LNCaP clone FGC (cell line): ENCODE data around the gene ACP7.
"Not testable (repeated sequence)": the region's sequence is repeated elsewhere in the genome, so short reads cannot be mapped to it uniquely, and the experiment has no call there.

Source experiments
- DNase-seq: peaks from one replicate; pipeline ENCODE4 v3.0.0-alpha.2; 2011; ENCODE audit warnings: low read depth
- H3K4me3 ChIP-seq: 2 replicates; pipeline ENCODE4 v1.5.1; 2011; ENCODE audit warnings: mild to moderate bottlenecking, low read depth, low read length, control low read depth
- TF ChIP-seq, protein P1 (sequence below): IDR thresholded peaks from 2 replicates; pipeline ENCODE4 v1.5.1; 2012; ENCODE audit warnings: mild to moderate bottlenecking; ENCODE audit not compliant: control insufficient read depth, insufficient read depth; ENCODE audit errors: extremely low read depth

The ACP7 gene

DNA sequence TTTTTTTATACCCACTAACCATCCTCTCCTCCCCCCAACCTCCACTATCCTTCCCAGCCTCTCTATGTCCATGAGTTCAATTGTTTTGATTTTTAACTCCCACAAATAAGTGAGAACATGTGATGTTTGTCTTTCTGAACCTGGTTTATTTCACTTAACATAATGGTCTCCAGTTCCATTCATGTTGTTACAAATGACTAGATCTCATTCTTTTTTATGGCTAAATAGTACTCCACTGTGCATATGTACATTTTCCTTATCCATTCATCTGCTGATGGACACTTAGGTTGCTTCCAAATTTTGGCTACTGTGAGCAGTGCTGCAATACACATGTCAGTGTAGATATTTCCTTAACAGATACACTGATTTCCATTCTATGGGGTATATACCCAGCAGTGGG is 24.9 kb upstream of the ACP7 start:
- TF ChIP-seq, protein P1, sequence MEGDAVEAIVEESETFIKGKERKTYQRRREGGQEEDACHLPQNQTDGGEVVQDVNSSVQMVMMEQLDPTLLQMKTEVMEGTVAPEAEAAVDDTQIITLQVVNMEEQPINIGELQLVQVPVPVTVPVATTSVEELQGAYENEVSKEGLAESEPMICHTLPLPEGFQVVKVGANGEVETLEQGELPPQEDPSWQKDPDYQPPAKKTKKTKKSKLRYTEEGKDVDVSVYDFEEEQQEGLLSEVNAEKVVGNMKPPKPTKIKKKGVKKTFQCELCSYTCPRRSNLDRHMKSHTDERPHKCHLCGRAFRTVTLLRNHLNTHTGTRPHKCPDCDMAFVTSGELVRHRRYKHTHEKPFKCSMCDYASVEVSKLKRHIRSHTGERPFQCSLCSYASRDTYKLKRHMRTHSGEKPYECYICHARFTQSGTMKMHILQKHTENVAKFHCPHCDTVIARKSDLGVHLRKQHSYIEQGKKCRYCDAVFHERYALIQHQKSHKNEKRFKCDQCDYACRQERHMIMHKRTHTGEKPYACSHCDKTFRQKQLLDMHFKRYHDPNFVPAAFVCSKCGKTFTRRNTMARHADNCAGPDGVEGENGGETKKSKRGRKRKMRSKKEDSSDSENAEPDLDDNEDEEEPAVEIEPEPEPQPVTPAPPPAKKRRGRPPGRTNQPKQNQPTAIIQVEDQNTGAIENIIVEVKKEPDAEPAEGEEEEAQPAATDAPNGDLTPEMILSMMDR, result no peak
- DNase-seq, result no peak
- no peak overlapping the region for H3K4me3 ChIP-seq

DNA sequence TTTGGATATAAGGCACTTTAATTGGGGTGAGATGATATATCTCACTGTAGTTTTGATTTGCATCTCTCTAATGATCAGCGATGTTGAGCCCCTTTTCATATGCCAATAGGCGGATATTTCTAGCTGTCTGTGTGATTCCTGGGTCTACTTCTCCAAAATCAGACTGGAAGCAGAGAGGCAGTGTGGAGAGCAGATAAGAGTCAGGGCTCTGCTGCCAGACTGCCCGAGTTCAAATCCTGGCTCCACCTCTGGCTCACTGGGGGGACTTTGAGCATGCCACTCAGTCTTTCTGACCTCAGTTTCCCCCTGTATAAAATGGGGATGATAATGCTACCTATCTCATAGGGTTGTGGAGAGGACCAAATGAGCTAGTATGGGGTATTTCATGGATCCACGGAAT is 24.0 kb upstream of the ACP7 start:
- TF ChIP-seq, protein P1, result no peak
- no peak overlapping the region for H3K4me3 ChIP-seq
- no peak for DNase-seq

DNA sequence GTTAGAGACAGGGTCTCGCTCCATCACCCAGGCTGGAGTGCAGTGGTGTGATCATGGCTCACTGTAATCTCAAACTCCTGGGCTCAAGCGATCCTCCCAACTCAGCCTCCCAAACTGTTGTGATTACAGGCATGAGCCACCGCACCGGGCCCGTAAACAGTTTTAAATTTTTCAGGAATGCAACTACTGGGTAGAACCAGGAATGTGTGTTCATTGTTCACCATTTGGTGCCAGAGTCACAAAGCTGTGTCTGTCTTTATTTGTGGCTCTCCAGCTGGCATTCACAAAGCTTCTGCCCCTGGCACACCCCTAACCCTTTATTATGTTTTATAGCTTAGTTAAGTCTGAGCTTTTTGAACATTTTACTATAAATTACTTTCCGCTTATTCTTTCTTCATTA is 19.8 kb upstream of the ACP7 start:
- no peak overlapping the region for H3K4me3 ChIP-seq
- TF ChIP-seq, protein P1, result no peak
- DNase-seq, result no peak

DNA sequence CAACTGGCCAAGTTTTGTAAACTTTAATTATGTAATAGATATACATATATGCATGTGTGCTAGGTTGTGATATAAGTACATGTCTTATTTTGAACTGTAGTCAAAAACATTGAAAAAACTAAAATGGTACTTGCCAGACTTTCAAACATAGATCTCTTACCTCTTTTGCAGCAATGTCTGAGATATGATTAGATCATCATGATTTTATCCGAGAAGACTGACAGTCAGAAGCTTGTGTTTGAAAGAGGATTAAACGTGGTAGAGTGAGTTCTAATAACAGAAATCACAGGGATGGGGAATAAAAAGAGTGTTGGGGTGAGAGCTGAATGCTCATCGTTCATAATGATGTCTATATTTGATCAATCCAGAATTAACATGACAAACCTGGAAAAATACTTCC is 18.2 kb upstream of the ACP7 start:
- no peak for DNase-seq
- no peak overlapping the region for H3K4me3 ChIP-seq
- TF ChIP-seq, protein P1, result no peak

DNA sequence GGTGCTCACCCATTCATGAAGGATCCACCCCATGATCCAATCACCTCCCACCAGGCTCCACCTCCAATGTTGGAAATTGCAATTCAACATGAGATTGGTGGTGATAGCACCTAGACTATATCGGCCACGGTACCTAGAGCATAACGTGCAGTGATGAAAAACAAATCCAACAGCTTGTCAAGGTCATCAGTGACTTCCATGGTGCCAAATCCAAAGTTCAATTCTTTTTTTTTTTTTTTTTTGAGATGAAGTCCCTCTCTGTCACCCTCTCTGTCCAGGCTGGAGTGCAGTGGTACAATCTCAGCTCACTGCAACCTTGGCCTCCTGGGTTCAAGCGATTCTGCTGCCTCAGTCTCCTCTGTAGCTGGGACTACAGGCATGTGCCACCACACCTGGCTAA is 17.1 kb upstream of the ACP7 start:
- H3K4me3 ChIP-seq, result no peak overlapping the region
- TF ChIP-seq, protein P1, result no peak
- DNase-seq, result no peak

DNA sequence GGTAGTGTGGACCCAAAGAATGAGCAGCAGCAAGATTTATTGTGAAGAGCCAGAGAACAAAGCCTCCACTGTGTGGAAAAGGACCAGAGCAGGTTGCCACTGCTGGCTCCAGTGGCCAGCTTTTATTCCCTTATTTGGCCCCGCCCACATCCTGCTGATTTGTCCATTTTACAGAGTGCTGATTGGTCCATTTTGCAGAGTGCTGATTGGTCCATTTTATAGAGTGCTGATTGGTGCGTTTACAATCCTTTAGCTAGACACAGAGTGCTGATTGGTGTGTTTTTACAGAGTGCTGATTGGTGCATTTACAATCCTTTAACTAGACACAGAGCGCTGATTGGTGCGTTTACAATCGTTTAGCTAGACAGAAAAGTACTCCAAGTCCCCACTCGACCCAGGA is 15.9 kb upstream of the ACP7 start:
- not testable (repeated sequence) for DNase-seq, H3K4me3 ChIP-seq

DNA sequence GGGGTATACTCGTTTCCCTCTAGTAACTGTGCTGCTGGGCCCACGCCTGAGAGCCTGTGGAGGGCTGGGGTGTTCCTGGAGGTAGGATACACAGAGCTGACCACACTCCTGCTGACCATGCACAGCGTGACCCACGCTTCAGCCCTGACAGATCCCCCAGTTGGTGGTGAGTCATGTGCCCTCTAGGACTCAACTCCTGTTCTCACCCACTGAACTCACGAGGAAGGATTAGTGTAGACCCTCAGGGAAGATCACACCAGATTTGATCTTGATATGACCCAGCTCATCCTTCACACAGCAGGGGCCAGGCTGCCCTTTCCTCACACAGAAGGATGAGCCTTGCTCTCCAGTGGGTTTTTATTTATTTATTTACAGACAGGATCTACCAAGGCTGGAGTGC is 13.3 kb upstream of the ACP7 start:
- DNase-seq, result no peak
- TF ChIP-seq, protein P1, result no peak

More for the DNA sequence above, 13.3 kb upstream of the ACP7 start:
- no peak overlapping the region for H3K4me3 ChIP-seq
